Stromal cell of bone marrow (primary cell): ENCODE results near the gene CSDE1.

ENCODE experiments used
- DNase-seq: peaks from one replicate; pipeline ENCODE4 v3.0.0-alpha.2; 2012; ENCODE audit warnings: low read depth

The CSDE1 gene

GRCh38 chr1:114701931-114702330 is 55.9 kb downstream of the CSDE1 start:
- no peak for DNase-seq

DNA sequence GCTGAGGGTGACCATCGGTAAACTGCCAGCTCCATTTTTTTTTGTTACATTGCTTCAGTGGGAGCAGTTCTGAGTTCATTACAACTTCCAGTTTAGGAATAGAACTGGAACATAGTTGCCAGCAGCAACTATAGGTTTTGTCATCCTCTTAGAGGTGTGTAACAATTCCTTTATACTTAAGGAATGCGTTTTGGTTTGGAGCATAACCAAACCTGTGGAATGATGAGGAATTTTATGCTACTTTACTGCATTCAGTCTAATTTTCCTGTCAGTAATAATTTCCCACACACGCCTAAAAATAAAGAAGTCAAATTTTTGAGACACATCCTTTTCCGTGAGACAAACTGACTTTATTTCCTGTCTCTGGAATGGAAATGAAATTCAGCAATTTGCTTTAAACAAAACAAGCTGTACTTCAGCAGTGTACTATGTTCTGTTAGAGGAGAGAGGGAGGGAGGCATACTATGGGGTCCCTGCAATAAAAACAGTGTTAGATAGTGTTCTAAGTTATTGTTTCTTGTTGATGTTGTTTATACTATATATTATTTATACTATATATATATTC is 57.7 kb downstream of the CSDE1 start:
- DNase-seq = no peak

GRCh38 chr1:114696810-114697209 is 61.0 kb downstream of the CSDE1 start:
- DNase-seq = no peak

DNA sequence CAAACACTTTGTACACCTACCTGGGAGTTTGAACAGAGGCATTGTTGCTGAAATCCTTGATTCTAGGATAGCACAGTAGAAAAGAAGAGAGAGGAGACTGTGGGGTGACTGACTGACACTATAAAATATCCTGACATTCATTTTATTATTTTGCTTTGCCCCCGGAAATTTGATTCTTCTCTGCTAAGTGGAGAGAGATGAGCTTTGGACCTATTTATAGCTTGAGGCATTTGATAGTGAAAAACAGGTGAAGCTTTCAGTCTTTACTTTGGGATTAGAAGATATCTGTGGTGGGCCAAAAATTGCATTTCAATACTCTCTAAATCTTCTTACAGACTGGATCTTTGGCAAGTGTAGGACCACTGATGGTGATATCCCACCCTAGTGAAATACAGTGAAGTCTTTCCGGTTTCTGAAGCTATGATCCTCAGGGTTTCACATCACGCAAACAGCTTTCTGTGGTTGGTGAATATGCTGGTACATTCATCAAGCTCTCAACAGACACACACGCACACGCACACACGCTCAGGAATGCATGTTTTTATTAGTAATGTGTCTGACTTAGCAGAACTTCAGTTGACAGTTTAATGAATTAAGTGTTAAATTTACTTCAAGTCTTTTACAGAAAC is 62.2 kb downstream of the CSDE1 start, which contains the start of gene AMPD1:
AMPD1 (minus strand) TSS at position 117 of the 629 bp plus-strand sequence; CDS start at position 42, 75 bp downstream.
- no peak for DNase-seq

- DNase-seq = no peak
Observed at GRCh38 chr1:114694540-114695310, 63.1 kb downstream of the CSDE1 start.

DNA sequence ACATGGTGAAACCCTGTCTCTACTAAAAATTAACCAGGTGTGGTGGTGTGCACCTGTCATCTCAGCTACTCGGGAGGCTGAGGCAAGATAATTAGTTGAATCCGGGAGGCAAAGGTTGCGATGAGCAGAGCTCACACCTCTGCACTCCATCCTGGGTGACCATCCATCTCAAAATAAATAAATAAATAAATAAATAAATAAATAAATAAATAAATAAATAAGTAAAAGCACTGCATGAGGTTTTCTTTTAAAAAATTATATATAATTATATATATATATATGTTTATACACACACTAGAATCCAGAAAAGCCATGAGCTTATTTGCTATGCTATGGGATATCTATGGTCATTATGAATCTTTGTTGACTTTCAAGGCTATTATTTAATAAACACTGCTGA is 64.8 kb downstream of the CSDE1 start:
- DNase-seq = no peak

- DNase-seq = no peak
Observed at GRCh38 chr1:114691061-114691460, 66.7 kb downstream of the CSDE1 start.

GRCh38 chr1:114690148-114690547 is 67.6 kb downstream of the CSDE1 start:
- no peak for DNase-seq

- DNase-seq = no peak
Observed at GRCh38 chr1:114688526-114688925, 69.3 kb downstream of the CSDE1 start.

GRCh38 chr1:114685851-114686250 is 71.9 kb downstream of the CSDE1 start:
- no peak for DNase-seq

- DNase-seq = no peak
Observed at GRCh38 chr1:114677691-114678090, 80.1 kb downstream of the CSDE1 start.

GRCh38 chr1:114676115-114676514 is 81.7 kb downstream of the CSDE1 start:
- DNase-seq = no peak

GRCh38 chr1:114671939-114672275 is 85.9 kb downstream of the CSDE1 start:
- no peak for DNase-seq

DNA sequence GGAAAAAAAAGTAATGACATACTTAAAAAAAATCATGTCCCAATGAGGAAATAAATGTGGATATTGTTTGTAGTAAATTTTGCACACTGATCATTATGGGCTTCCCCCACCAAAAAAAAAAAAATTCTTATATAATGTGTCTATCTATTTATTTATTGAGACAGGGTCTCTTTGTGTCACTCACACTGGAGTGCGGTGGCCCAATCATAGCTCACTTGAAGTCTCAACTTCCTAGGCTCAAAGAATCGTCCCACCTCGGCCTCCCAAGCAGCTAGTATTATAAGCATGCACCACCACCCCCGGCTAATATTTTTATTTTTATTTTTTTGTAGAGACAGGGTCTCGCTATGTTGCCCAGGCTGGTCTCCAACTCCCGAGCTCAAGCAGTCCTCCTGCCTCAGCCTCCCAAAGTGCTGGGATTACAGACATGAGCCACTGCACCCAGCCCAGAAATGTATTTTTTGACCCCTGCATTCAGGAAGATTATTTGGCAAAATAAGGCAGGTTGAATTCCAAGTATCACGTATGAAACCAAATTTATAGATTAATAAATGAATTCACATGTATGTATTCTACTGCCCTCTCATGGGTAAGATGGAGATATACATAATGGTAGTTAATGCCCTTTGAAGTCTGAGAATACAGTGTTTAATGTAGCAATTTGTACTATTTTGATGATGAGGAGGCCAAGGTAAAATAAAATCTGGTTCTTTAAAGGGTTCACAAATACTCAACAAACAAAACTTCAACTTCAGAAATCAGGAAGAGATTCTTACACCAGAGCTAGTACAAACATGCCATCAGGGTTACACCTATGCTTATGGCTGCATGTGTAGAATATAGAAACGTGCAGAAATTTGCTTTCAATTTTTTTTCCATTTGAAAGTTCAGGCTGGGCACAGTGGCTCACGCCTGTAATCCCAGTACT is 86.5 kb downstream of the CSDE1 start:
- no peak for DNase-seq

GRCh38 chr1:114670083-114671010 is 87.4 kb downstream of the CSDE1 start:
- DNase-seq = peak; percentile 83

- DNase-seq = no peak
Observed at GRCh38 chr1:114669562-114670082, 88.2 kb downstream of the CSDE1 start, which contains the start of gene DENND2C. DENND2C (minus strand) TSS chr1:114670049; CDS start chr1:114625984, 44,065 bp downstream.

DNA sequence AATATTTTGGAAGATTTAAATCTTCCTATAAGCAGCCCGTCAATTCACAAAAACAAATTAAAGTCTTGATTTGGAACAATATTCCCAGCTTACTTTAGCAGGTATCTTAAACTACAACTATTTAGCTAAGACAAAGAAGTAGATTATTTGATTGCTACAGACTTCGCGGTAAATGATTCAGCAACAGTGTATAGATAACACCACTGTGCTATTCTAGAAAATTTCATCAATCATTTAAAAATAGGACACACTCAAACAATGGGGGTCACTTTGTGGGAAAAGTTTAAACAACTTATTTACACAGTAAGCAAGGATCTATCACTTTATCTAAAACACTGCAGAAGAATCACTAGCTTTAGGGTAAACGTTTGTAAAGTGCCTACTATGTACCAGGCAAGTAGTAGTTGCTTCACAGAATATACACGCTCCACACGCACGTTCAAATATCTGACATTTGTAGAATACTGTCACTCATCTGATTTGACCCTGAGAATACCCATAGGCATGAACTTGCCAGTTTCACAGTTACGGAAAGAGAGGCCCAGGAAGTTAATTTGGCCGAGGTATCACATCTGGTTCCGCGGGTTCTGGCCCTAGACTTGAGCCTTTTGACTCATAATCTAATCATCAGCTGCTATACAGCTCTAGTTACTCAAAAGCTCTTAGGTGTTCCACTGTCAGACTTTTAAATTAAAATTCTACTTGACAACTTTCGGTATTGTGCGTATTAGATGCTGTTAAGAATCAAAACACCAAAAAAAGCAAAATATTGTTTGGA is 88.8 kb downstream of the CSDE1 start:
- DNase-seq = peak; percentile 26

GRCh38 chr1:114668373-114668772 is 89.4 kb downstream of the CSDE1 start:
- no peak for DNase-seq

DNA sequence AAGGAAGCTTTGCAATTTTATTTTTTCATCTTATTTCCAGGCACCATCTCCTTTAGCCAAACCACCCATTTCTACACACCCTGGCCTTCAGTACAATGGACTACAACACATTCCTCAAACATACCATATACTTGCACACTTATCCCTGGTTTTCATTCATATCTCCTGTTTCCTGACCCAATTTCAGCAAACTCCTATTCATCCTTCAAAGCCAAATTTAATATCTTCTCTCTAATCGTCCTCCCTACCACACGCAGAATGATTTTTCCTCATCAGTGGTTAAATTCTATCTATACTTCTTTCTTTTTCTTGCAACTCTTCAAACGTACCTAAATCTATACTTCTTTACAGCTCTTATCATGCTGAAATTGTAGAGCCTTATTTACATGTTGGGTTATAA is 90.8 kb downstream of the CSDE1 start:
- DNase-seq = no peak
